HG02943 (cell line): Measurements from ENCODE around the gene FBXO9.
"Not testable (repeated sequence)": the region's sequence is repeated elsewhere in the genome, so short reads cannot be mapped to it uniquely, and the experiment has no call there.

Source experiments
- ATAC-seq: cut with Tn5 transposase; IDR thresholded peaks from one replicate; pipeline ENCODE4 v1.9.1; 2021; ENCODE audit warnings: mild to moderate bottlenecking, low read depth, moderate library complexity; ENCODE audit not compliant: unreplicated experiment

FBXO9 gene

DNA sequence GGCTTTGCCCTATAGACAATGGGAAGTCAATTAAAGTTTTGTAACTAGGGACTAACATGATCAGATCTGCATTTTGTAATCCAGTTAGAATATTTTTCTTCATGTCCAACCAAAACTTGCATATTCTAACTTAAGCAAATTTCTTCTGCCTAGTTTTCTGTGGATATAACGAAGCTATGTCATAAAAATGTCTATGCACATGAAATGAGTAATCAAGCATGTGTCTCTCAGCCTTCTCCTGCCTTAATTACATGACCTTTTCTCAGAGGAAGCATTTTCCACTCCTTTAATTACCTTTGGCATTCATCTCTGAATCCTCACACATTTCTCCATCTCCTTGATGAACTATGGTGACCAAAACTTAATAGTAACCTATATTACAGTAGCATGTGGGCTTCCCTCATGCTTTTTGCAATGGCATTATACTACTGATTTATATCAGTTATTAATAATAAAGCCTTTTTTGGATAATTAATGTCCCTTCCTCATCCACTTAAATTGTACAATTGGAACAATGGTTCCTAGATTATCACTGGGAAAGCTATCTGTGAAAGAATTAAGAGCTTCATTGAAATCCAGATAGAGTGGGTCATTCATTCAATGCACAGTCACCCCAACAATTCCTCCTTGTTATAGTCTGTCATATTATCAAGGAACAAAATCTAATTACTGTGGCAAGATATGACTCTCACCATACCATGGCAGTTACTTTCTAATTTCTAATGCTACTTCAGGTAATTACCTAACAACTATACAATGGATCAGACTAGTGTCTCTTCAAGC lies 19.1 kb upstream of the FBXO9 start:
- no peak for ATAC-seq

DNA sequence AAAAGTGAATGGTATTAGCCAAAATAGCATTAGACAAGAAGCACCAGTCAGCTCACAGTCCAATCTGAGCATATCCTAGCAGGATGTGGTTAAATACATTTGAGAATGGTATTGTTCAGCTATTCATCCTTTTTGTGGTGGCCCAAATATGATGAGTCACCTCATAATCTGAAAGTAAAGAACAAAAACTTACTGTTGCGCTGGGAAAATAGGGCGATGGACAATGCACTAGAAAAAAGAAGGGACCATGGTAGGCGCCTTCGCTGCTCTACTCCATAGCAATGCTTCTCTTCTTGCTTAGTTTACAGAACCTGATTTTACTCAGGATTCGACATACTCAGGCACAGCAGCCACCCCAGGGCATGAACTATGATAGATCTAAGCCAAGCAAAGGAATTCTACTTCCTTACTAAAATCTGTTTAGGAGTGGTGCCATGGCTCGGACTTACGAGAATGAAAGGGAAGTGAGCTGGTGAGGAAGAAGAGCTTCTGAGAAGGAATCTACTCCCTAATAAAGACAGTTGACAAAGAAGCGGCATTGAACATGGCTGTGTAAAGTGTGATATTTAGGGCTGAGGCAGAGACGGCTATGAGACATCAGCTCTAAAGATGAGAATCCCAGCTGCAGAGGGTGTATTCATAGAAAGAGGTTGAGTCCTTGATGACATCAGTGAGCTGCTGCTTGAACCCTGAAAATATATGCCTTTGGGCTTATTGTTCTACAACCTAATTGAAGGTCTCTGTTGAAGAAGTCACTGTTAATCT lies 16.6 kb upstream of the FBXO9 start:
- peak; percentile 95 for ATAC-seq

DNA sequence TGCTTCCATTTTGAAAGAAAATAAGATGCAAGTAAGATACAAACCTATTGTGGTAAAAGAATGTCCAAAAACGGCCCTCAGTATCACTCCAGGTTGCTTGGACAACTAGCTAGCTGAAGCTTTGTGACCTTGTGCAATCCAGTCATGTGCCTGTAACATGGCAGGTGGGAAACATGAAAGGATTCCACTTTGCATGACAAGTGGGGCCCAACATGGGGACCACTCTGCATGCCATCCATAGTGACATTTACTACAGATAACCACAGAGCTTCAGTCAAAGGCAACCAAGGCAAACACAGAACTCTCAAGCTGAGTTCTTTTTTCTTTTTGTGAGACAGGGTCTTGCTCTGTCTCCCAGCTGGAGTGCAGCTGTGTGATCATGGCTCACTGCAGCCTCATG lies 15.8 kb upstream of the FBXO9 start:
- ATAC-seq, result no peak

DNA sequence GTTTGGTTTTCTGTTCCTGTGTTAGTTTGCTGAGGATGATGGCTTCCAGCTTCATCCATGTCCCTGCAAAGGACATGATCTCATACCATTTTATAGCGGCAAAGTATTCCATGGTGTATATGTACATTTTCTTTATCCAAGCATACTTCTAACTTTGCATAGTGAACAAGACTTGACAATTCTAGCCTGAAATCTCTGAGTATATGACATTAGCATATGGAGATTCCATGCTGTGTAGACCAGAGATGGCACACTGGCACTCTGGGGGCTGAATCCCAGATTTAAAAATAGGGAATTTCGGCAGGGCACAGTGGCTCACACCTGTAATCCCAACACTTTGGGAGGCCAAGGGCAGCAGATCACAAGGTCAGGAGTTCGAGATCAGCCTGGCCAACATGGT lies 13.1 kb upstream of the FBXO9 start:
- not testable (repeated sequence) for ATAC-seq

DNA sequence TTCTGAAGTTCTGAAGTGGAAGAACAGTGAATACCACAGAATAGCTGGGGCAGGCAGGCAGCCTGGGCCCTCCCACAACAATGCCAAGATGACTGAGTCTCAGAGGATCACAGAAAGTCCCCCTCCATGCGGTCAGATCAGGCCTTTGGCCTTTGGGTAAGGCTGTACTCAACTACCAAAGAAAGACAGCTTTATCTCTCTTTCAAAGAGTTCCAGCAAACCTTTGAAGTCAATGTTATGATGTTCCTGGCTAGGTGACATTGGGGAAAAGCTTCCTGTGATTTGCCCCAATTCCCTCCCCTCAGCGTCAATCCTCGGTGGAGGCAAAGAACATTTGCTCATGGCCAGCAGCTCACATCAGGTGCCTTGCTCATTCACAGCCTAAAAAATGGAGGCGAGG lies 10.7 kb upstream of the FBXO9 start:
- ATAC-seq, result no peak

DNA sequence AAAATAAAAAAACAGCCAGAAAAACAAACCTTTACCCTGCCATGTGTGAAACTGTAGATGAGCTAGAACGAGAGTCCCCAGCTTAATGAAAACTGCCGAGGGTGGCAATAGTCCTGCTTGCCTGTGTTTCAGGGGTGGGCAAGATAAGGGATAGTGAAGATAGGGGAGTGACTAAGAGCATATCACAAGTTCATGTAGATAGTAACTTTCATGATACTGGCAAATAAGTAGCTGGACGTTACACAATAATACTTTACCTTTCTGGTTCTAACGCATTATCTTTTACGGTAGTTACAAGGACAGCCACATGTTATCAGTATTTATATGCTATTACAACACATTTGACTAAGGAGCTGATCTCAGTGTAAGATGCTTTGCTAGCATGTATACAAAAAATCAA lies 9.3 kb upstream of the FBXO9 start:
- no peak for ATAC-seq

DNA sequence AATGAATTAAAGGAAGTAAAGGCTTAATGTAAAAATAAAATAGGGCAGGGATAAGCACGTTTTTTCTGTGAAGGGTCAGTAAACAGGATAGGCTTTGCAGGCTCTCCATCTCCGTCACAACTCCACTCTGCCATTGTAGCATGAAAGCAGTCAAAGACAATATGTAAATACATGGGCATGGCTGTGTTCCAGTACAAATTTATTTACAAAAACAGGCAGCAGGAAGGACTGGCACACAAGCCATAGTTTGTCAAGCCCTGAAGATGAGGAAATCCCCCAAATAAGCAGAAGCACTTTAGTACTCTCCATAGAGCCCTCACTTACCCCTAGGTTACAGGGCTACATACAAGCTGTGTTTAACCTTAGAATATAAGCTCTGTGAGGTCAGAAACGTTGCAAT lies 8.9 kb upstream of the FBXO9 start:
- ATAC-seq, result no peak

DNA sequence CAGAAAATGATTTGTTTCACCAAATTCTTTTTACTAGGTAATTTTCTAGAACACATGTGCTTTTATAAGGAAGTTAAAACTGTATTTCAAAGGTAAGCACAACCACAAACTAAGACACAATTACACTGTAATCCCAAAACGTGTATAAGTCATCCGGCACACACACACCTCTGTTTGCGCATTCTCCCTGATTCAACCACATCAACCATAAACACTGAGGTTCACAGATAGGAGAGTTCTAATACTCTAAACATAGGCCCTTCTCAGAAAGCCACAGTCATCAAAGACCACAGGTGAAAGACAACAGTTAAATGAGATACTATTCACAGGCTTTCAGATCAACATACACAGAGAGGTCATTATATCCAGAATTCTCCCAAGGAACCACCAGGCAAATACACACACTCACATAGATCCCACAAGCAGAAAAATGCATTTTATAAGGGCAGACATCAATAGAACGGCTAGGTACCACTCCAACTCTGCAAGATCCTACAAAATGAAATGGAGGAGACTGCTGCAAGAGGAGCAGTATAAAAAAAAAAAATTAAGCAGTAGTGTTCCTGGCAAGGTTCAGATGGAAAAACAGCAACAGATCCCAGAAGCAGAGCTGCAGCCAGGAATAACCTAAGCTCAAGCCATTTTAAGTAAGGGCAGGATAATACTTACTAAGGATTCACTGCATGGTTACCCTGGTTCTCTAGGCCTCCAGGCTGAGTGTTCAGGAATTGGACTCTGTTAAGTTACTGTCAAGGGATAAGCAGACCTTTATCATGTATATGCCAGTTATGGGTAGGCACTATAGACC lies 6.6 kb upstream of the FBXO9 start:
- ATAC-seq, result no peak

DNA sequence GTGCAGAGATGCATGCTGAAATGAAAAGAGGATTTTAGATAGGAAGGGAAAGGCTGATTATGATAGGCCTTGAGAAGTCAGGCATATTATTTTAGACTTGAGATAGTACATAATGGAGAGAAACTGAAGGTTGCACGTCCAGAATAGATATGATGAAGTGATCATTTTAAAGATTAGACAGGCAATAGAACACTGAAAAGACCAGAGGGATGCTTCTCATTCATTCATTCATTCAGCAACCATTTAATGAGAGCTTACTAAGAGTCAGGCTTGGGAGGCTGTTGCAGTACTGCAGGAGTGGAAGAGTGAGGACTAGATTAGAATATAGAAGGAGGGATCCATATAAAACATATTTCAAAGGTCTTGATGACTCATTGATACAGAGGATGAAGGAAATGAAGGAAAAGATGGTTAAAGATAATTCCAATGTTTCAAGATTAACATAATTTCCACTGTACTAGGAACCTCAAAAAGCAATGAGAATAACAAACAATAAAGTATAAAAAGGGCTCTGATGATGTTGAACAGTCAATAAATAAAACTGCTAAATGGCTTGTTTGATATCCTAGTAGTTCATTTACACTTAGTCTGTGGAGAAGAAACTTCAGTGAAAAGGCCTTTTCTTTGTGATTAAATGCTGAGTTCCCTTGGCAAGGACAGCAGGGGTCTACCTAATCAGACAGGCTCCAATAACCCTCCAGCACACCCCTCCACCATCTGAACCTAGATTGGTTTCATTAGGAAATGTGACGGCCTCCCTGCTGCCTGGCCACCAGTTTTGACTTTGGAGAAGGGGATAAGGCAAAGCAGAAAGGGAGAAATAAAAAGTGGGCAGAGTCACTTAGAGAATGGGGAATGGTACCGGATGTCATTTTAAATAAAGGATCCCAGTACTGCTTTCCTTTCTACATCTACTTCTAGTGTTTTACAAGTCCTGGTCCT lies 5.3 kb upstream of the FBXO9 start:
- no peak for ATAC-seq

DNA sequence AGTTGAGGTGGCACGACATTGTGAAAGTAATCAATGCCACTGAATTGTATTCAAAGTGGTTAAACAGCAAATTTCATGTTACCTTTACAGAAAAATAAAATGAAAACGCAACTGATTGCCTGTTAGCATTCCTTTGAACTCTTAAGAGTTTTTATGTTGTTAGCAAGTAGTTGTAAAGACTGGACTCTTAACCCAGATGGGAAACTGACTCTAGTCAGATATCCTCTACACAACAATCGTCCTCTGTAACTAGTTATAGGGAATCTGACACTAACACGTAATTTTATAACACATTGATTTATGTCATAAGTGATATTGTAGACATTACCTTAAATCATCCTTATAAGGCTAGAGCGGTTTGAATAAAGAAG lies 3.0 kb upstream of the FBXO9 start:
- ATAC-seq, result no peak

DNA sequence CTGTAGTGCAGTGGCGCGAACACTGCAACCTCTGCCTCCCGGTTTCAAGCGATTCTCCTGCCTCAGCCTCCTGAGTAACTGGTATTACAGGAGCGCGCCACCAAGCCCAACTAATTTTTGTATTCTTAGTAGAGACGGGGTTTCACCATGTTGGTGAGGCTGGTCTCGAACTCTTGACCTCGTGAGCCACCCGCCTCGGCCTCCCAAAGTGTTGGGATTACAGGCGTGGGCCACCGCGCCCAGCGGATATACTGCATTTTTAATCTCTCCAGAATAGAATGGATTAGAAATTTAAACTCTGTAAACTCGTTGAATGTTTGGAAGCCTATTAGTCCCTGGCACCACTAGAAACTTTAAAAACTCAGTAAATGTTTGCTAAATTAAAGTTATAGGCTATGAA lies 949 bp upstream of the FBXO9 start:
- ATAC-seq, result not testable (repeated sequence)

DNA sequence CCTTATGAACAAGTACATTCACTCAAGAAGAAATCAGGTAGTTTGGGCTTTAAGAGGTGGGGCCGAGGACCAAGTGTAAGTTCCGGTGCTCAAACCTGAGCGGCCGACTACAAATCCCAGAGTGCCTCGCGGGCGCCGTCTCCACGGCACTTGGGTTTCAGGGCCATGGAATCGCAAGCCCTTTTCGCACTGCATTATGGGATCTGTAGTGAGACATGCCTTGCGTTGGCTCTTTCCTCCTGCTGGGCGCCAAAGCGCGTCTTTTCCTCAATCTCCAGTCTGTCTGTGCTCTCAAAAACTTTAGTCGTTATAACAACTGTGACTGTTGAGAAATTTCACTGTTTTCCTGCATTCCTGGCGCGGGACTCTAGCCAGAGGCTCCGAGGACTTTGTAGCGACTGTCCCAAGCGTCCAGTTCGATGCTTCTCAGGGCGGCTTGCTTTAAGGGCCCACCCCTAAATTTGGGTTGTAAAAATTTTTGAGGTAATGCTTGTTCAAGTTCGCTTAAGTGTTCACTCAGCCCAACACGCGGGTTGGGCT lies 408 bp upstream of the FBXO9 start:
- ATAC-seq, result peak; percentile 74

DNA sequence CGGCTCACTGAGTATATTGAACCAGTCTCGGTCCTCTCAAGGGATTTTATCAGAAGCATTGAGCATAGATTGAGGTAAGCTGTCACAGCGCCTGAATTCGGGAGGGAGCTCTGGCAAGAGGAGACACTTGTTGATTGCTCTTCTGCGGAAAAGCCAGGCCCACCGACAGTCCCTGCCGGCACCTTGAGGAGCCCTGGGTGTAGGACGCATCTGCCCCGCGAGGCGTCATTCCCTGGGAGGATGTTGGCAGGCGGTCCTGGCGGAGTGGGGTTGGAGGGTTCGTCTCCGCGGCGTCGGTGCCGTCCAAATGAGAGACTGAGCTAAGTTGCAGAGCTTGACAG lies 843 bp downstream of the FBXO9 start:
- no peak for ATAC-seq

DNA sequence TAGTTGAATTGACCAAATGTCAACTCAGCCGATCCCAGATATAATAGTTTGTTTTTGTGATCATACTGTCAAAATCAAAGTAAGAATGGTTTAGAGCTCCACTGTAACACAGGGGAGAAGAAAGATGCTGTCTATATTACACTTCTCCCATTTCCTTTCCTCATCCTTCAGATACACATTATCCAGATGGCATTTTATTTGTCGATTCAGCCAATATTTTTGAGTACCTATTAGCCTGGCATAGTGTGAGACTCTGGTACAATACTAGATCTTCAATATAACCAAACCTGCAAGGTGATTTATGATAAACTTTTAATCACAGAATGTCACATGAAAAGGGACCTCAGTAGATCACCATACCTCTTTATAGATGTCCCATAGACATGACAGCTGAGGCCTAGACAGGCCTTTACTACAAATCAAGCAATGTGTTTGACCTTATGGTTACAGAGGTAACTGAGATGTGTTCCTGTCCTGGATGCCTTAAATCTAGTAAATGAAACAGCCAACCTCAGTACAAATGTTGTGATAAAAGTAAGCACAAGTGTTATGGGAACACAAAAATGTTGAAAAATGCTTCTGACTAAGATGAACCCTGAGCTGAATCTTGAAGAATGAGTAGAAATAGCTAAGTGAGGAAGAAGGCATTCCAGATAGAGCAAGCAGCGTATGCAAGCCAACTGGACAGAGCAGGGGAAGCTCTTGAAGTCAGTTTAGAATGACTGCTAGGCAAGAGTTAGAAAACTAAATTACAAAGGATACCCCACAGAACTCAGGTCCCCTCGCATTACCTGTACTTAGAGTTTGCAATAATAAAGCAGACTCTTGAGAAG lies 1.9 kb downstream of the FBXO9 start:
- no peak for ATAC-seq

DNA sequence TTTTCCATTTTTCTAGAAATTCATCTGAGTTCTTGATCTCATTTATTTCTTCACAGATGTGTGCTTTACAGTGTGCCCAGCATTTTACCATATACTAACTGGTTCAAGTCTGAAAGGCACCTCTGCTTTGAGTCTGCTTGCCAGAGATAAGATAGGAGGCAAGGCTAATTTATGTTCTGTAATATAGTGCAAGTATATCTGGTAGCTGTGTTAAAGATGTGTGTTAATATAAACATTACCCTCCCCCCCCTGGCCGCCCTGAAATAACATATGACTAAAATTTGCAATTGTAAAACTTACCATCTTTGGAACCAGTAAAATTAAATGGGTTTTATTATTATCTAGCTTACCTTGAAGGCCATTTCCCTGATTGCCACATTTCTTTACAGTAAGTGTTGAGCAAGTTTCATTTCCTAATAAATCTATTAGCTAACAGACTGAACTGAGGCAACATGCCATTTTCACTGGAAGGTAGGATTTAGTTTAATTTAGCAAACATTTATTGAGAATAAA lies 2.7 kb downstream of the FBXO9 start:
- no peak for ATAC-seq

DNA sequence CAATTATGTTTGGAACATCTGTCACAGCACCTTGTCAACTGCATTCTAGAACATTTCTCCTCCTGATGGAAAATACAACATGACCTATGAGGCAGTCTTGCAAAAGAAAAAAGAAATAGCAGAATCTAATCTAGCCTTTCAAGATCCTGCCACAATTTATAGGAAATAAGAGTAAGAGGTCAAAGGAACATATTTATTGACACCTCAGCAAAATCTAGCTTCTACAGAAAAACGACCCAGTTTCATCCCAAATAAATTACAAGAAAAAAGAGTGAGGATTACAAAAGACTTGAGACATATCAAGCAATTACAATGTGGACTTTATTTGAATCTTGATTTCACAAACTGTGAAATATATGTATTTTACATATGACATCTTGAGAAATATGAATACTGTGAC lies 4.2 kb downstream of the FBXO9 start:
- no peak for ATAC-seq

DNA sequence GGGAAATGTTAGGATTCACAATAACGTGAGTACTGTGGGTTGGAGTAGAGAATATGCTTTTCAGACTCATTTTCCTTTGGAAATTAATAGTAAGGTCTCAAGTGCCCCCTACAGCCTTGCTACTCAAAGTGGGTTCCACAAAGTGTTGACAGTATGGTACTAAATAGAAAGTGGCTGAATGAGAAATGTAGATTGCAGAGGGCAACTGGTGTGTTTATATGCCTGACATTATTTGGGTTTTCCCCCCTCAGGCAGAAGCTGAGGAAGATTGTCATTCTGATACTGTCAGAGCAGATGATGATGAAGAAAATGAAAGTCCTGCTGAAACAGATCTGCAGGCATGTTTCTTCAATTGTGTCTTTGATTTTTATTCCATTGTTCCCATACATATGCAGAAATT lies 5.6 kb downstream of the FBXO9 start:
- no peak for ATAC-seq

DNA sequence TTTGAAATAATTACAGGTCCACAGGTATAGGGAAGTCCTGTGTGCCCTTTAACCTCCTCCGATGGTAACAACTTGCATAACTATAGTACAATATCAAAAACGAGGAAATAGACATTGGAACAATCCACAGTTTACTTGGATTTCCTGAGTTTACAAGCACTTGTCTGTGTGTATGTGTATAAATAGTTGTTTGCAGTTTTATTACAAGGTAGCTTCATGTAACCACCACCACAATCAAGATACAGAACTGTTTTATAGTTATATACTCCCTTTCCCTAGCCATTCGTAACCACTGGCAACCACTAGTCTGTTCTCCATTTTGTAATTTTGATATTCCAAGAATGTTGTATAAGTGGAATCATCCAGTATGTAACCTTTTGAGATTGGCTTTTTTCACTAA lies 9.1 kb downstream of the FBXO9 start:
- no peak for ATAC-seq

DNA sequence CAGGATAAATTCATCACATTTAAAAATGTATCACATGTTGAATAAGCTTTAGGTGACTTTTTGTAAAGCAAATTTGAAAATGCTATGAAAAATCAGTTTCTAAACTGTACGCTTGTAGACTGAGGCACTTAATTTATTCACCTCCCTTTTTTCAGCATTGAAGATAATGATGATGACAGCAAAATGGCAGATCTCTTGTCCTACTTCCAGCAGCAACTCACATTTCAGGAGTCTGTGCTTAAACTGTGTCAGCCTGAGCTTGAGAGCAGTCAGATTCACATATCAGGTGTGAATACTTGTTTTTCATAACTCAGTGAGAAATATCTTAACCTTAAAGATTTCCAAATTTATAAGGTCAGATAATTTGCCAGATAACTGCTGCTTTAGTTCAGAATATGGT lies 15.6 kb downstream of the FBXO9 start:
- no peak for ATAC-seq
